Activated CD4-positive, alpha-beta T cell treated with anti-CD3 and anti-CD28 coated beads for 36 hours (primary cell): ENCODE measurements around the gene SMC5. TPM values are rescaled to one million over a fixed set of nuclear protein-coding genes. Genes with fewer than 3 reads are reported as not detected.
"Not testable (repeated sequence)": the region's sequence is repeated elsewhere in the genome, so short reads cannot be mapped to it uniquely, and the experiment has no call there.

Experiments
- ATAC-seq: fragments of 200-7000 bp; cut with Tn5 transposase; one replicate; pipeline ENCODE4 v1.10.0; 2021; ENCODE audit warnings: mild to moderate bottlenecking, moderate library complexity
- CTCF ChIA-PET: fragments of 350-600 bp; sonication (Branson Sonifier 250); formaldehyde crosslinking; loops from one replicate; lab custom pipeline; 2021; ENCODE audit warnings: antibody characterized with exemption; lab: Charles Lee
- POLR2A ChIA-PET: fragments of 350-600 bp; sonication (Branson Sonifier 250); formaldehyde crosslinking; loops from one replicate; lab custom pipeline; 2021; ENCODE audit warnings: antibody characterized with exemption, inconsistent platforms; lab: Charles Lee
- DNase-seq: peaks from one replicate; pipeline ENCODE4 v3.0.0-alpha.2; 2020
- H3K27ac Mint-ChIP-seq: one replicate; pipeline ENCODE4 v1.8.0; 2021; ENCODE audit warnings: mixed read lengths
- H3K27me3 Mint-ChIP-seq: one replicate; pipeline ENCODE4 v1.8.0; 2021; ENCODE audit warnings: mixed read lengths
- H3K36me3 Mint-ChIP-seq: one replicate; pipeline ENCODE4 v1.8.0; 2021; ENCODE audit warnings: low read depth, mixed read lengths
- H3K4me1 Mint-ChIP-seq: one replicate; pipeline ENCODE4 v1.8.0; 2021; ENCODE audit warnings: mixed read lengths
- H3K4me3 Mint-ChIP-seq: one replicate; pipeline ENCODE4 v1.8.0; 2021; ENCODE audit warnings: mild to moderate bottlenecking, moderate library complexity, mixed read lengths
- H3K9me3 Mint-ChIP-seq: one replicate; pipeline ENCODE4 v1.8.0; 2021; ENCODE audit warnings: low read depth, mixed read lengths
- intact Hi-C, 2 experiments: fragments of 100-400 bp; cut with DNase I in 1 of 2; cut with micrococcal nuclease in 1 of 2; formaldehyde crosslinking; loops; one replicate each; pipeline versions ENCODE4 v1.14.2 to v1.15.1; 2022 to 2024; cut with DNase I, micrococcal nuclease
- total RNA-seq, 2 experiments: library from RNA; stranded (reverse); gene quantifications; one replicate each; pipeline ENCODE4 v1.2.3, GENCODE V29; 2021

Gene SMC5
- total RNA-seq, result 10 to 100 TPM; 39.0 to 43.0 TPM

- H3K36me3 Mint-ChIP-seq, result peaks cover 31% of the 10 kb centered on the region
- ChIA-PET CTCF (no interaction called here), POLR2A (no interaction called here)
- peak; percentile 83 for ATAC-seq
- H3K9me3 Mint-ChIP-seq, result no peaks in the 10 kb centered on the region
- no peaks in the 10 kb centered on the region for H3K27me3 Mint-ChIP-seq
- DNase-seq, result peak; percentile 92
- intact Hi-C loops, result loop anchor here (1.0 to 10.0 kb wide), 11 partner anchors 48 to 1653 kb away; partner anchors contain the start of genes ABHD17B (in 1 of the 2), APBA1 (in 1 of the 2), C9orf85 (in 1 of the 2) and CFAP95 (in 1 of the 2)
- peaks cover 54% of the 10 kb centered on the region for H3K4me1 Mint-ChIP-seq
- H3K27ac Mint-ChIP-seq, result peak within 1 kb of the TSS; percentile 96
- H3K4me3 Mint-ChIP-seq, result peak within 1 kb of the TSS; percentile 89
Measured at GRCh38 chr9:70258692-70259511, at the start of gene SMC5. Gene SMC5, plus strand, starts transcription at chr9:70258978. Its CDS starts 101 bp downstream, at chr9:70259079.

DNA sequence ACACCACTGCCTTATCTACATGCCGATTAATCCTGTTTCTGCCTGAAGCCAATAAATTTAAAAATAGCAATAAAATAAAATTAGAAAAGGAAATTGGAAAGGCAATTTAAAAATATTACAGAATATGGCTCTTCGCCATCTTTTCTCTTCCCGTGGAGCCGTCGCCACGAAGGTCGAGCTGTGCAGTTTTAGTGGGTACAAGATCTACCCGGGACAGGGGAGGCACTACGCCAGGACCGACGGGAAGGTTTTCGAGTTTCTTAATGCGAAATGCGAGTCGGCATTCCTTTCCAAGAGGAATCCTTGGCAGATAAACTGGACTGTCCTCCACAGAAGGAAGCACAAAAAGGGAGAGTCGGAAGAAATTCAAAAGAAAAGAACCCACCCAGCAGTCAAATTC, 41.7 kb upstream of the SMC5 start:
- intact Hi-C loops, result no loop called here
- H3K4me3 Mint-ChIP-seq, result no peak overlapping the region
- ATAC-seq, result no peak

GRCh38 chr9:70218767-70219166, 40.0 kb upstream of the SMC5 start:
- H3K4me3 Mint-ChIP-seq, result no peak overlapping the region
- H3K27me3 Mint-ChIP-seq, result no peaks in the 10 kb centered on the region
- no peak for ATAC-seq
- H3K4me1 Mint-ChIP-seq, result no peaks in the 10 kb centered on the region
- intact Hi-C loops, result no loop called here
- no peak overlapping the region for H3K27ac Mint-ChIP-seq
- CTCF ChIA-PET, result no interaction called here
- H3K36me3 Mint-ChIP-seq, result peaks cover 14% of the 10 kb centered on the region
- POLR2A ChIA-PET, result no interaction called here
- DNase-seq, result no peak
- peaks cover 4% of the 10 kb centered on the region for H3K9me3 Mint-ChIP-seq

More for the DNA sequence above, 41.7 kb upstream of the SMC5 start:
- ChIA-PET CTCF (no interaction called here), POLR2A (interaction anchor here (0.6 kb wide), 1 partner anchor 113 kb away, joined by 5 read pairs; no protein-coding TSS in a partner anchor)
- no peak for DNase-seq
- H3K27me3 Mint-ChIP-seq, result no peaks in the 10 kb centered on the region
- no peak overlapping the region for H3K27ac Mint-ChIP-seq
- peaks cover 12% of the 10 kb centered on the region for H3K9me3 Mint-ChIP-seq
- H3K36me3 Mint-ChIP-seq, result peaks cover 25% of the 10 kb centered on the region
- H3K4me1 Mint-ChIP-seq, result no peaks in the 10 kb centered on the region

DNA sequence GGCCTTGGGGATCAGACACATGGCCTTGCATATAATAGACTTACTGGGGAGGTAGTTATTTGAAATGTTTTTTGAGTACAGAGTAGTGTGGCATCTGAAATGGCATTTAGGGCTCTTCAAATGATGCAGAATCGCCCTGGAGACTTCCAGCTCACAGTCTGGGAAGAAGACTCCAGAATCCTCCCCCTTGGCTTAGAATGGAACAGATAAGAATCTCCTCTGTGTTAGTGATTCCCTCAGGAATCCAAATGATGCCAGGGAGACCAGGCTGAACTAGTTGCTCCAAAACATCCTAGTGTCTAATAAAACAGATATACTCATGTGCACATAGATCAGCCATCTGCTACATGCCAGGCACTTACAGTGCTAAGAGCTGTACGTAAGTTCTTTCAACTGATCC, 38.6 kb upstream of the SMC5 start:
- ATAC-seq (no peak), DNase-seq (no peak)
- no peaks in the 10 kb centered on the region for H3K9me3 Mint-ChIP-seq
- H3K4me1 Mint-ChIP-seq, result no peaks in the 10 kb centered on the region
- H3K4me3 Mint-ChIP-seq, result no peak overlapping the region
- peaks cover under 1% of the 10 kb centered on the region for H3K36me3 Mint-ChIP-seq
- intact Hi-C loops, result no loop called here
- H3K27me3 Mint-ChIP-seq, result no peaks in the 10 kb centered on the region
- ChIA-PET CTCF (no interaction called here), POLR2A (no interaction called here)
- no peak overlapping the region for H3K27ac Mint-ChIP-seq

GRCh38 chr9:70222354-70222753, 36.4 kb upstream of the SMC5 start:
- ATAC-seq, result no peak
- Mint-ChIP-seq H3K27me3 (no peaks in the 10 kb centered on the region), H3K4me1 (no peaks in the 10 kb centered on the region), H3K4me3 (no peak overlapping the region), H3K9me3 (no peaks in the 10 kb centered on the region), H3K27ac (no peak overlapping the region), H3K36me3 (no peaks in the 10 kb centered on the region)
- CTCF ChIA-PET, result no interaction called here
- POLR2A ChIA-PET, result no interaction called here
- DNase-seq, result no peak
- intact Hi-C loops, result no loop called here

DNA sequence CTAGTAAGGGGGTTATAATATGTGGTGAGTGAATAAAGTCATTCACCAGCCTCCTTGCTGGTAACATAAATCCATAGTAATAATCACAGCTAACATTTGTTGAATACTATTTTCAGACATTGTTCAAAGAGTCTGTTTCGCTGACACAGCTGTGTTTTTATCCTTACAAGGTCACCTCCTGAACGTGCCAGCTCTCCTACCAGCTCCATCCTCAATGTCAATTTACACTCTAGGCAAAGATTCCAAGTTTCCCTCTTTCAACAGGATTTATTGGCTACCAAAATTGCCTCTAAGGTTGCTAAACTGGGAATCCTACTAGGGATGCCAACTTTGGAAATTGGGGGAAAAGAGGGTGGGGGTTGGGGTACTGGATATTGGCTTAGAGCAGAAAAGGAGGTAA, 30.7 kb upstream of the SMC5 start:
- Mint-ChIP-seq H3K9me3 (no peaks in the 10 kb centered on the region), H3K4me1 (no peaks in the 10 kb centered on the region), H3K27me3 (no peaks in the 10 kb centered on the region), H3K27ac (no peak overlapping the region), H3K36me3 (no peaks in the 10 kb centered on the region), H3K4me3 (no peak overlapping the region)
- POLR2A ChIA-PET, result no interaction called here
- CTCF ChIA-PET, result interaction anchor here (1.0 to 2.0 kb wide), 3 partner anchors 114 to 277 kb away, joined by 3 to 5 read pairs (median 3); no protein-coding TSS in a partner anchor
- intact Hi-C loops, result loop anchor here in 1 of 2 experiments (5.0 kb wide), 1 partner anchor 256 kb away; no protein-coding TSS in a partner anchor
- ATAC-seq (no peak), DNase-seq (no peak)

DNA sequence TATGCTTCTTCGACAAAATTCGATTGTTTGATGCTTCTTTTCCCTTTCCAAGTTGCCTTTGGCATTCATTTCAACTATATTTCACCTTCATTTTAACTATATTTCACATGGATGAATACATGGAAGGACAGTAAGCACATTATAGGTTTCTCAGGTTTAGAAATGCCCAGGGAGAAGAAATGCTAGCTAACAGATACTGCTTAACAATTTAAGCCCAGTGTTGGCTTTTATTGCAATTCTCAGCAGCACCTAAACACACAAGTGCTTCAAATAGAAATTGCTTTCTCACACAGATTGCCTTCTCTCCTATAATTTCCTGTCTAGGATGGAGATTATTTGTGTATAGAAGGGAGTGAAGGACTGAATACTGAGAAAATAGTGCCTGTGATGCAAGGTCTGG, 30.2 kb upstream of the SMC5 start:
- no peaks in the 10 kb centered on the region for H3K9me3 Mint-ChIP-seq
- H3K27ac Mint-ChIP-seq, result no peak overlapping the region
- intact Hi-C loops, result loop anchor here (1.0 to 5.0 kb wide), 2 partner anchors 256 kb away; no protein-coding TSS in a partner anchor
- H3K4me3 Mint-ChIP-seq, result no peak overlapping the region
- no peaks in the 10 kb centered on the region for H3K36me3 Mint-ChIP-seq
- POLR2A ChIA-PET, result no interaction called here
- DNase-seq (no peak), ATAC-seq (no peak)
- no peaks in the 10 kb centered on the region for H3K27me3 Mint-ChIP-seq
- no peaks in the 10 kb centered on the region for H3K4me1 Mint-ChIP-seq
- CTCF ChIA-PET, result interaction anchor here (1.0 to 2.0 kb wide), 3 partner anchors 115 to 276 kb away, joined by 3 to 5 read pairs (median 3); no protein-coding TSS in a partner anchor

- ATAC-seq, result no peak
- no peaks in the 10 kb centered on the region for H3K4me1 Mint-ChIP-seq
- no peak for DNase-seq
- H3K27me3 Mint-ChIP-seq, result no peaks in the 10 kb centered on the region
- ChIA-PET POLR2A (no interaction called here), CTCF (interaction anchor here (1.0 to 1.1 kb wide), 2 partner anchors 258 to 276 kb away, joined by 3 to 5 read pairs; no protein-coding TSS in a partner anchor)
- H3K36me3 Mint-ChIP-seq, result no peaks in the 10 kb centered on the region
- intact Hi-C loops, result loop anchor here (1.0 to 5.0 kb wide), 2 partner anchors 257 kb away; no protein-coding TSS in a partner anchor
- no peak overlapping the region for H3K4me3 Mint-ChIP-seq
- no peaks in the 10 kb centered on the region for H3K9me3 Mint-ChIP-seq
- H3K27ac Mint-ChIP-seq, result no peak overlapping the region
Measured at GRCh38 chr9:70229026-70229425, 29.8 kb upstream of the SMC5 start.

- no peak overlapping the region for H3K4me3 Mint-ChIP-seq
- no peaks in the 10 kb centered on the region for H3K9me3 Mint-ChIP-seq
- ChIA-PET CTCF (interaction anchor here (0.6 to 1.1 kb wide), 3 partner anchors 183 to 275 kb away, joined by 3 to 5 read pairs (median 4); no protein-coding TSS in a partner anchor), POLR2A (no interaction called here)
- intact Hi-C loops, result loop anchor here (1.0 to 5.0 kb wide), 2 partner anchors 257 kb away; no protein-coding TSS in a partner anchor
- ATAC-seq (no peak), DNase-seq (no peak)
- H3K36me3 Mint-ChIP-seq, result no peaks in the 10 kb centered on the region
- H3K27ac Mint-ChIP-seq, result no peak overlapping the region
- H3K4me1 Mint-ChIP-seq, result no peaks in the 10 kb centered on the region
- no peaks in the 10 kb centered on the region for H3K27me3 Mint-ChIP-seq
Measured at GRCh38 chr9:70229579-70229978, 29.2 kb upstream of the SMC5 start.

DNA sequence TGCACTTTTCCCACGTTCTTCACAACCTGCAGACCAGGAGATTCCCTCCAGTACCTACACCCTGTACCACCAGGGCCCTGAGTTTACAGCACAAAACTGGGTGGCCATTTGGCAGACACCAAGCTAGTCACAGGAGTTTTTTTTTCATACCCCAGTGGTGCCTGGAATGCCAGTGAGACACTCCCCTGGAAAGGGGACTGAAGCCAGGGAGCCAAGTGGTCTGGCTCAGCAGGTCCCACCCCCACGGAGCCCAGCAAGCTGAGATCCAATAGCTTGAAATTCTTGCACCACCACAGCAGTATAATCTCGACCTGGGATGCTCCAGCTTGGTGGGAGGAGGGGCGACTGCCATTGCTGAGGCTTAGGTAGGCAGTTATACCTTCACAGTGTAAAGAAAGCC, 26.3 kb upstream of the SMC5 start:
- ATAC-seq (no peak), DNase-seq (no peak)
- ChIA-PET POLR2A (no interaction called here), CTCF (interaction anchor here (0.6 kb wide), 1 partner anchor 23 kb away, joined by 3 read pairs; no protein-coding TSS in a partner anchor)
- no peak overlapping the region for H3K27ac Mint-ChIP-seq
- H3K4me1 Mint-ChIP-seq, result no peaks in the 10 kb centered on the region
- H3K36me3 Mint-ChIP-seq, result no peaks in the 10 kb centered on the region
- no peaks in the 10 kb centered on the region for H3K27me3 Mint-ChIP-seq
- no peak overlapping the region for H3K4me3 Mint-ChIP-seq
- no peaks in the 10 kb centered on the region for H3K9me3 Mint-ChIP-seq
- intact Hi-C loops, result no loop called here

DNA sequence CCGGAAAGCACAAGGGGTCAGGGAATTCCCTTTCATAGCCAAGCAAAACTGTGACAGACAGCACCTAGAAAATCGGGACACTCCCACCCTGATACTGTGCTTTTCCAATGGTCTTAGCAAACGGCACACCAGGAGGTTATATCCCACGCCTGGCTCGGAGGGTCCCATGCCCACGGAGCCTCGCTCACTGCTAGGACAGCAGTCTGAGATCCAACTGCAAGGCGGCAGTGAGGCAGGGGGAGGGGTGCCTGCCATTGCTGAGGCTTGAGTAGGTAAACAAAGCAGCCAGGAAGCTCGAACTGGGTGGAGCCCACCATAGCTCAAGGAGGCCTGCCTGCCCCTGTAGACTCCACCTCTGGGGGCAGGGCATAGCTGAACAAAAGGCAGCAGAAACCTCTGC, 24.6 kb upstream of the SMC5 start:
- CTCF ChIA-PET, H3K9me3 Mint-ChIP-seq, H3K4me3 Mint-ChIP-seq, DNase-seq, ATAC-seq, H3K36me3 Mint-ChIP-seq, H3K4me1 Mint-ChIP-seq, H3K27ac Mint-ChIP-seq, POLR2A ChIA-PET, H3K27me3 Mint-ChIP-seq, intact Hi-C loops: not testable (repeated sequence)
